CD1c-positive myeloid dendritic cell (primary cell): ENCODE measurements around the gene THSD4.
A peak's percentile ranks its signal among the peaks of the same experiment; 100 is the strongest.

Source experiments
- DNase-seq: peaks from one replicate; pipeline ENCODE4 v3.0.0-alpha.2; 2016; ENCODE audit errors: extremely low spot score

THSD4 gene

GRCh38 chr15:71781965-71782265, 666.6 kb downstream of the THSD4 start:
- DNase-seq: no peak

GRCh38 chr15:71782422-71783165, 667.3 kb downstream of the THSD4 start:
- no peak for DNase-seq

- no peak for DNase-seq
These were observed 669.4 kb downstream of the THSD4 start for GRCh38 chr15:71784719-71785118.

GRCh38 chr15:71785996-71786395, 670.7 kb downstream of the THSD4 start:
- no peak for DNase-seq

- no peak for DNase-seq
These were observed 671.4 kb downstream of the THSD4 start for GRCh38 chr15:71786673-71787072.

GRCh38 chr15:71788646-71789579, 673.6 kb downstream of the THSD4 start:
- no peak for DNase-seq

GRCh38 chr15:71789616-71790015, 674.3 kb downstream of the THSD4 start:
- DNase-seq: no peak

GRCh38 chr15:71790081-71790480, 674.8 kb downstream of the THSD4 start:
- no peak for DNase-seq

- no peak for DNase-seq
These were observed 676.7 kb downstream of the THSD4 start for GRCh38 chr15:71791975-71792374.

- no peak for DNase-seq
These were observed 677.2 kb downstream of the THSD4 start for GRCh38 chr15:71792521-71792920.

- DNase-seq: no peak
These were observed 683.4 kb downstream of the THSD4 start for GRCh38 chr15:71798641-71799040.

- no peak for DNase-seq
These were observed 684.9 kb downstream of the THSD4 start for GRCh38 chr15:71800190-71800589.

GRCh38 chr15:71800835-71801745, 685.8 kb downstream of the THSD4 start:
- DNase-seq: peak; percentile 46

- DNase-seq: peak; percentile 9
These were observed 686.8 kb downstream of the THSD4 start for GRCh38 chr15:71801935-71802655.

GRCh38 chr15:71802770-71803169, 687.5 kb downstream of the THSD4 start:
- peak; percentile 5 for DNase-seq

- DNase-seq: no peak
These were observed 689.0 kb downstream of the THSD4 start for GRCh38 chr15:71804226-71804625.

GRCh38 chr15:71804695-71805470, 689.6 kb downstream of the THSD4 start:
- DNase-seq: no peak

GRCh38 chr15:71806452-71806931, 691.2 kb downstream of the THSD4 start:
- no peak for DNase-seq

GRCh38 chr15:71807125-71807629, 691.9 kb downstream of the THSD4 start:
- DNase-seq: no peak

- DNase-seq: no peak
These were observed 692.4 kb downstream of the THSD4 start for GRCh38 chr15:71807691-71808091.
